Endodermal cell (in vitro differentiated cells): ENCODE data around the gene ADH1C. TPM values are rescaled to one million over a fixed set of nuclear protein-coding genes. Genes with fewer than 3 reads are reported as not detected.
A peak's percentile ranks its signal among the peaks of the same experiment; 100 is the strongest.

Experiments used
- DNase-seq: peaks from one replicate; pipeline ENCODE4 v3.0.0-alpha.2; 2017
- H3K27ac ChIP-seq: 2 replicates; pipeline ENCODE4 v1.5.1; 2013; ENCODE audit warnings: mild to moderate bottlenecking, low read depth, low read length, moderate library complexity
- H3K27me3 ChIP-seq: 2 replicates; pipeline ENCODE4 v1.6.1; 2013; ENCODE audit warnings: mild to moderate bottlenecking, low read length, moderate library complexity; ENCODE audit not compliant: insufficient read depth, control insufficient read depth, poor library complexity, severe bottlenecking
- H3K36me3 ChIP-seq: 2 replicates; pipeline ENCODE4 v1.7.0; 2013; ENCODE audit warnings: mild to moderate bottlenecking, low read length, moderate library complexity; ENCODE audit not compliant: control insufficient read depth, insufficient read depth
- H3K4me1 ChIP-seq: one replicate; pipeline ENCODE4 v1.7.0; 2013; ENCODE audit warnings: low read length; ENCODE audit not compliant: control insufficient read depth, insufficient read depth
- H3K4me3 ChIP-seq: 2 replicates; pipeline ENCODE4 v1.5.1; 2013; ENCODE audit warnings: mild to moderate bottlenecking, low read length, moderate library complexity
- H3K9ac ChIP-seq: 2 replicates; pipeline ENCODE4 v1.6.1; 2013; ENCODE audit warnings: mild to moderate bottlenecking, low read length, moderate library complexity; ENCODE audit not compliant: poor library complexity, severe bottlenecking; ENCODE audit errors: extremely low read depth
- H3K9me3 ChIP-seq: 2 replicates; pipeline ENCODE4 v1.6.1; 2013; ENCODE audit warnings: mild to moderate bottlenecking, low read length, moderate library complexity; ENCODE audit not compliant: control insufficient read depth
- H3K27ac Mint-ChIP-seq: 2 replicates; pipeline ENCODE4 v1.8.0; 2020; ENCODE audit warnings: mixed read lengths
- H3K27me3 Mint-ChIP-seq: 2 replicates; pipeline ENCODE4 v1.8.0; 2021; ENCODE audit warnings: mild to moderate bottlenecking, mixed read lengths; ENCODE audit not compliant: insufficient read depth
- H3K36me3 Mint-ChIP-seq: 2 replicates; pipeline ENCODE4 v1.8.0; 2020; ENCODE audit warnings: low read depth, mixed read lengths
- H3K4me1 Mint-ChIP-seq: 2 replicates; pipeline ENCODE4 v1.8.0; 2020; ENCODE audit warnings: mixed read lengths
- H3K4me3 Mint-ChIP-seq: 2 replicates; pipeline ENCODE4 v1.8.0; 2020; ENCODE audit warnings: mild to moderate bottlenecking, moderate library complexity, mixed read lengths
- H3K9me3 Mint-ChIP-seq: 2 replicates; pipeline ENCODE4 v1.8.0; 2020; ENCODE audit warnings: mild to moderate bottlenecking, mixed read lengths
- WGBS, 2 experiments: methylation state at CpG; one replicate each; pipeline versions ENCODE4 v1.1.5 to v1.1.7; 2013; ENCODE audit warnings: missing lambda C conversion rate in 2 of 2, mixed read lengths in 1 of 2; ENCODE audit not compliant: insufficient coverage in 1 of 2, insufficient read length in 1 of 2; 5-methylcytosine and 5-hydroxymethylcytosine counted together
- total RNA-seq, 2 donors: library from RNA; stranded (reverse); fragmentation: NEBNext Ultra II Directional in 1 of 2; extraction: Animal tissue kit (Norgen Biotek cat#: 25700) in 1 of 2; gene quantifications; 2 replicates in 1 of 2; 3 replicates in 1 of 2; pipeline ENCODE4 v1.2.1, GENCODE V29; 2021
- TF ChIP-seq, protein P1 (sequence below): fragments of 200-600 bp; sonication (generic); conservative IDR thresholded peaks from 2 replicates; pipeline ENCODE4 v1.5.0; 2021; ENCODE audit warnings: antibody characterized with exemption, mild to moderate bottlenecking

The ADH1C gene
- total RNA-seq, 2 donors from 2014 or later: not detected

GRCh38 chr4:99382745-99383360 lies 30.3 kb upstream of the ADH1C start:
- H3K4me3 Mint-ChIP-seq: no peak overlapping the region
- WGBS, 2 experiments: 83 to 96% methylated on average over 1 of the region's 1 CpG

DNA sequence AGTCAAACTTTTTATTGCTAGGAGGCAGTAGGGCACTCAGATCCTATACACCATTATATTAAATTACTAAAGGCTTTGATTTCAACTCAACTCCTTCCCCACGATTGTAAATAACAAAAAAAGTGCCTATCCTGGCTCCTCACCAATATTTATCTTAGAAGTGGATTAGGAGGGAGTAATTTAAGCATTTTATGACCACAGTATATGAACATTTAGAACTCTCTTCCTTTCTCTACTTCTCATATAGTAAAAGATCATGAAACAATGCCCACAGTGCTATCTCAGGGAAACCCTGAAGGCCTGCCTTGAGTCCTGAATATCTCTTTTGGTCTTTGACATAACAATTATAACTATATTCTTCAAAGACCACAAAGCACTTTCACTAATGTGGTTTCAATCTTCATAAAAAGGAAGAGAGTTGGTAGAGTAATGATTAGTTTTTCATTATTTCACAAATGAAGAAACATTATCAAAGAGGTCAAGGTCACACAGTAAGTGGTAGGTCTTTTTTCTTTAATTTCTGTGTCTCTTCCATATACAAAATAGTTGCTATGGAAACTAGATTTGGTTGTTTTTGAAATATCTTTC lies 29.1 kb upstream of the ADH1C start:
- no peak overlapping the region for H3K27ac Mint-ChIP-seq
- WGBS, 2 experiments: 100% methylated on average over 1 of the region's 1 CpG; no CpG with 5 or more reads in 1 of the 2 experiments
- TF ChIP-seq, protein P1, sequence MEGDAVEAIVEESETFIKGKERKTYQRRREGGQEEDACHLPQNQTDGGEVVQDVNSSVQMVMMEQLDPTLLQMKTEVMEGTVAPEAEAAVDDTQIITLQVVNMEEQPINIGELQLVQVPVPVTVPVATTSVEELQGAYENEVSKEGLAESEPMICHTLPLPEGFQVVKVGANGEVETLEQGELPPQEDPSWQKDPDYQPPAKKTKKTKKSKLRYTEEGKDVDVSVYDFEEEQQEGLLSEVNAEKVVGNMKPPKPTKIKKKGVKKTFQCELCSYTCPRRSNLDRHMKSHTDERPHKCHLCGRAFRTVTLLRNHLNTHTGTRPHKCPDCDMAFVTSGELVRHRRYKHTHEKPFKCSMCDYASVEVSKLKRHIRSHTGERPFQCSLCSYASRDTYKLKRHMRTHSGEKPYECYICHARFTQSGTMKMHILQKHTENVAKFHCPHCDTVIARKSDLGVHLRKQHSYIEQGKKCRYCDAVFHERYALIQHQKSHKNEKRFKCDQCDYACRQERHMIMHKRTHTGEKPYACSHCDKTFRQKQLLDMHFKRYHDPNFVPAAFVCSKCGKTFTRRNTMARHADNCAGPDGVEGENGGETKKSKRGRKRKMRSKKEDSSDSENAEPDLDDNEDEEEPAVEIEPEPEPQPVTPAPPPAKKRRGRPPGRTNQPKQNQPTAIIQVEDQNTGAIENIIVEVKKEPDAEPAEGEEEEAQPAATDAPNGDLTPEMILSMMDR: no peak

More at GRCh38 chr4:99382745-99383360, 30.3 kb upstream of the ADH1C start:
- H3K9me3 ChIP-seq: peaks cover 14% of the 10 kb centered on the region
- H3K4me3 ChIP-seq: peak overlapping the region; percentile 54
- no peaks in the 10 kb centered on the region for H3K36me3 Mint-ChIP-seq
- H3K27me3 Mint-ChIP-seq: no peaks in the 10 kb centered on the region
- H3K9ac ChIP-seq: no peak overlapping the region
- H3K9me3 Mint-ChIP-seq: peaks cover 2% of the 10 kb centered on the region
- H3K36me3 ChIP-seq: no peaks in the 10 kb centered on the region
- H3K27ac Mint-ChIP-seq: no peak overlapping the region
- H3K27ac ChIP-seq: no peak overlapping the region
- H3K4me1 Mint-ChIP-seq: peaks cover 8% of the 10 kb centered on the region
- no peaks in the 10 kb centered on the region for H3K27me3 ChIP-seq
- H3K4me1 ChIP-seq: peaks cover 11% of the 10 kb centered on the region
- DNase-seq: no peak
- TF ChIP-seq, protein P1: no peak

DNA sequence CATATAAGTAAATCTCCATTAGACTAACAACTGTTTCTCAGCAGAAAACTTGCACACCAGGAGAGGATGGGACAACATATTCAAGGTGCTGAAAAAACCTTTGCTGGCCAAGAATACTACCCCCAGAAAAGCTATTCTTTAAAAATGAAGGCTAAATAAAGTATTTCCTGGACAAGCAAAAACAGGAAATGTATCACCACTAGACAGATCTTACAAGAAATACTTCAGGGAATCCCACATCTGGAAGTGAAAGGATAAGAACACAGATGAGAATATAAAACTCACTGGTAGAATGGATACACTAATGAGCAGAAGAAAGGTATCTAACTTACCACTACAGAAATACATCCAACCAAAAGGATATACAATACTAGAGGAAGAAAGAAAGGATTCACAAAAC lies 27.0 kb upstream of the ADH1C start:
- peaks cover 27% of the 10 kb centered on the region for H3K9me3 ChIP-seq
- H3K4me1 Mint-ChIP-seq: peaks cover 8% of the 10 kb centered on the region
- H3K4me1 ChIP-seq: peaks cover 11% of the 10 kb centered on the region
- no peaks in the 10 kb centered on the region for H3K36me3 Mint-ChIP-seq
- no peaks in the 10 kb centered on the region for H3K27me3 Mint-ChIP-seq
- peaks cover 19% of the 10 kb centered on the region for H3K9me3 Mint-ChIP-seq
- TF ChIP-seq, protein P1: no peak
- no peak overlapping the region for H3K9ac ChIP-seq
- no peaks in the 10 kb centered on the region for H3K36me3 ChIP-seq
- no peaks in the 10 kb centered on the region for H3K27me3 ChIP-seq
- DNase-seq: no peak
- H3K4me3 ChIP-seq: peak overlapping the region; percentile 48
- H3K27ac Mint-ChIP-seq: no peak overlapping the region
- H3K4me3 Mint-ChIP-seq: no peak overlapping the region
- no peak overlapping the region for H3K27ac ChIP-seq

More for the DNA sequence above, 29.1 kb upstream of the ADH1C start:
- Histone ChIP-seq H3K9ac (no peak overlapping the region), H3K27me3 (no peaks in the 10 kb centered on the region), H3K4me3 (no peak overlapping the region), H3K4me1 (peaks cover 11% of the 10 kb centered on the region), H3K9me3 (peaks cover 14% of the 10 kb centered on the region), H3K36me3 (no peaks in the 10 kb centered on the region), H3K27ac (no peak overlapping the region)
- DNase-seq: no peak
- Mint-ChIP-seq H3K36me3 (no peaks in the 10 kb centered on the region), H3K27me3 (no peaks in the 10 kb centered on the region), H3K9me3 (peaks cover 2% of the 10 kb centered on the region), H3K4me3 (no peak overlapping the region), H3K4me1 (peaks cover 8% of the 10 kb centered on the region)
